ENCODE measurements around the gene ERVH48-1. TPM values are rescaled to one million over a fixed set of nuclear protein-coding genes. Genes with fewer than 3 reads are reported as not detected.
A peak's percentile ranks its signal among the peaks of the same experiment; 100 is the strongest.

The ERVH48-1 gene
- total RNA-seq, 1 experiment from 2014 or later = not detected

GRCh38 chr21:42903817-42904216 lies 21.6 kb downstream of the ERVH48-1 start:
- Histone ChIP-seq H3K9ac (ENCODE audit: low read length) (no peak overlapping the region), H3K4me3 (ENCODE audit: low read length) (no peak overlapping the region), H3K4me1 (ENCODE audit: insufficient read depth, low read length) (no peaks in the 10 kb centered on the region), H3K79me2 (ENCODE audit: low read length) (peaks cover 27% of the 10 kb centered on the region), H3K36me3 (ENCODE audit: low read depth, low read length) (peaks cover 44% of the 10 kb centered on the region), H3K4me2 (ENCODE audit: low read length) (no peak overlapping the region), H3F3A (ENCODE audit: low read length, unreplicated experiment) (no peaks in the 10 kb centered on the region), H4K20me1 (ENCODE audit: low read length) (no peaks in the 10 kb centered on the region), H2AFZ (ENCODE audit: low read length) (no peak overlapping the region), H3K27me3 (ENCODE audit: low read length) (no peaks in the 10 kb centered on the region), H3K27ac (ENCODE audit: low read length) (no peak overlapping the region), H3K9me3 (ENCODE audit: low read length) (no peaks in the 10 kb centered on the region), H3K9me2 (replicated peaks; ENCODE audit: low read length) (no peaks in the 10 kb centered on the region)
- DNase-seq (no peak), ATAC-seq (no peak)
- BruUV-seq (replicated peaks) = TSS peak; percentile 28
- POLR2A ChIA-PET (ENCODE audit: unreplicated experiment) = no interaction called here
- intact Hi-C loops (cut with micrococcal nuclease) = no loop called here
- TF ChIP-seq EZH2phosphoT487 (IDR thresholded peaks at IDR 0.05; ENCODE audit: borderline replicate concordance, low read length) = no peak
- no peak for TF ChIP-seq EZH2 (IDR thresholded peaks at IDR 0.05; ENCODE audit: low read length, unreplicated experiment)
- TF ChIP-seq CTCF (conservative IDR thresholded peaks at IDR 0.05; ENCODE audit: low read depth, low read length) = no peak
- CTCF ChIA-PET = no interaction called here

GRCh38 chr21:42900446-42900845 lies 25.0 kb downstream of the ERVH48-1 start:
- POLR2A ChIA-PET (ENCODE audit: unreplicated experiment) = no interaction called here
- Histone ChIP-seq H3K9ac (ENCODE audit: low read length) (no peak overlapping the region), H3K9me3 (ENCODE audit: low read length) (no peaks in the 10 kb centered on the region), H4K20me1 (ENCODE audit: low read length) (no peaks in the 10 kb centered on the region), H3K36me3 (ENCODE audit: low read depth, low read length) (peaks cover 44% of the 10 kb centered on the region), H2AFZ (ENCODE audit: low read length) (no peak overlapping the region), H3K27me3 (ENCODE audit: low read length) (no peaks in the 10 kb centered on the region), H3K4me2 (ENCODE audit: low read length) (no peak overlapping the region), H3F3A (ENCODE audit: low read length, unreplicated experiment) (no peaks in the 10 kb centered on the region), H3K79me2 (ENCODE audit: low read length) (peaks cover 35% of the 10 kb centered on the region), H3K4me3 (ENCODE audit: low read length) (no peak overlapping the region), H3K4me1 (ENCODE audit: insufficient read depth, low read length) (no peaks in the 10 kb centered on the region), H3K27ac (ENCODE audit: low read length) (no peak overlapping the region), H3K9me2 (replicated peaks; ENCODE audit: low read length) (no peaks in the 10 kb centered on the region)
- intact Hi-C loops (cut with micrococcal nuclease) = no loop called here
- TF ChIP-seq CTCF (conservative IDR thresholded peaks at IDR 0.05; ENCODE audit: low read depth, low read length) (no peak), EZH2phosphoT487 (IDR thresholded peaks at IDR 0.05; ENCODE audit: borderline replicate concordance, low read length) (no peak), EZH2 (IDR thresholded peaks at IDR 0.05; ENCODE audit: low read length, unreplicated experiment) (no peak)
- DNase-seq (no peak), ATAC-seq (no peak)
- CTCF ChIA-PET = interaction anchor here (0.6 kb wide), 1 partner anchor 306 kb away, joined by 4 read pairs; no protein-coding TSS in a partner anchor
- BruUV-seq (replicated peaks) = no TSS peak

- no peak for TF ChIP-seq EZH2 (IDR thresholded peaks at IDR 0.05; ENCODE audit: low read length, unreplicated experiment)
- TF ChIP-seq EZH2phosphoT487 (IDR thresholded peaks at IDR 0.05; ENCODE audit: borderline replicate concordance, low read length) = no peak
- Histone ChIP-seq H3K36me3 (ENCODE audit: low read depth, low read length) (peaks cover 9% of the 10 kb centered on the region; the same call in 1 of the 2 replicates), H3K79me2 (ENCODE audit: low read length) (peaks cover 25% of the 10 kb centered on the region), H3F3A (ENCODE audit: low read length, unreplicated experiment) (no peaks in the 10 kb centered on the region), H3K27ac (ENCODE audit: low read length) (peak within 1 kb of the TSS; percentile 75), H3K9me3 (ENCODE audit: low read length) (no peaks in the 10 kb centered on the region), H3K4me3 (ENCODE audit: low read length) (peak within 1 kb of the TSS; percentile 99), H3K9ac (ENCODE audit: low read length) (peak within 1 kb of the TSS; percentile 95), H4K20me1 (ENCODE audit: low read length) (0 out of 2 replicates have a peak, but pooled peaks cover 3% of the 10 kb centered on the region), H2AFZ (ENCODE audit: low read length) (peak within 1 kb of the TSS; percentile 68), H3K9me2 (replicated peaks; ENCODE audit: low read length) (no peaks in the 10 kb centered on the region), H3K4me2 (ENCODE audit: low read length) (peak within 1 kb of the TSS; percentile 87), H3K27me3 (ENCODE audit: low read length) (no peaks in the 10 kb centered on the region), H3K4me1 (ENCODE audit: insufficient read depth, low read length) (peaks cover 7% of the 10 kb centered on the region)
- DNase-seq (peak; percentile 99), ATAC-seq (peak; percentile 93)
- ChIA-PET CTCF (interaction anchor here (0.6 to 1.3 kb wide), 3 partner anchors 9 to 81 kb away, joined by 3 to 5 read pairs (median 4); no protein-coding TSS in a partner anchor), POLR2A (ENCODE audit: unreplicated experiment) (interaction anchor here (0.6 to 0.7 kb wide), 2 partner anchors 22 to 84 kb away, joined by 4 read pairs; no protein-coding TSS in a partner anchor)
- intact Hi-C loops (cut with micrococcal nuclease) = loop anchor here (1.0 to 10.0 kb wide), 2 partner anchors 30 to 82 kb away; partner anchors contain the start of gene PKNOX1
- no TSS peak for BruUV-seq (replicated peaks)
Measured at GRCh38 chr21:42892931-42893755, 32.3 kb downstream of the ERVH48-1 start, which contains the start of gene NDUFV3. Gene NDUFV3 (plus strand): TSS chr21:42893309. CDS start chr21:42893334, 25 bp downstream.
